NCI-H2227 treated with DMSO at 0.1 percent for 48 hours (cell line): ENCODE results near the gene SMPD1.
A peak's percentile ranks its signal among the peaks of the same experiment; 100 is the strongest.

Experiments
- DNase-seq: peaks from one replicate; lab custom pipeline; 2025; lab: John Stamatoyannopoulos, UW

The SMPD1 gene

GRCh38 chr11:6415797-6416196 is 25.5 kb downstream of the SMPD1 start:
- no peak for DNase-seq

GRCh38 chr11:6417907-6418556 is 27.8 kb downstream of the SMPD1 start:
- DNase-seq: peak; percentile 23

GRCh38 chr11:6418557-6419008 is 28.3 kb downstream of the SMPD1 start:
- no peak for DNase-seq

DNA sequence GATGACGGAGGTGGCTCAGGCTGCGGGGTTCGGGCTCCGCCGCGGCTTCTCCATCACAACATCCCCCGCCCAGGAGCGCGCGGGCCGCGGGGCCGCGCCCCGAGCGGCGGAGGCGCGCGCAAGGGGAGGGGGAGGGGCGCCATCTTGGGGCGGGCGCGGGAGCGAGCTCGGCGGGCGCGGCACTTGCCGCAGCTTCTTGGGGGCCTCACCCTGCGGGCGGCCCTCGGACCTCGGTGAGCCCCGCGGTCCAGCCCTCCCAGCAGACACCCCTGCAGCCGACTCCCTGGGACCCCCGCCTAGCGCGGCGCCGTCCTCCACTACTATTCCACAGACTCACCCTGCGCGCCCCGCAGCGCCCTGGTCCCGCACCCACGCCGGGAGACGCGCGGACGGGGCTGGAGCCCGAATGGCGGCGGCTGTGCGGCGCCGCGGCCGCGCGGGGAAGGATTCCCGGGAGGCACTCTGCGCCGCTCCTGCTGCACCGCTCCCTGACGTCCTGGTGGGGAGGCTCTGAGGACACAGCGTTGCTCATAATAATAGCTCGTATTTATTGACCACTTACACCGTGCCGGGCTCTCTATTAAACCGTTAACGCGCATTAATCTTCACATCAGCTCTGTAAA is 28.8 kb downstream of the SMPD1 start, which contains the start of gene APBB1:
TSS of gene APBB1 (minus strand) at position 86 of the 623 bp plus-strand sequence. CDS start 7,747 bp downstream, outside the sequence.
- peak; percentile 83 for DNase-seq

DNA sequence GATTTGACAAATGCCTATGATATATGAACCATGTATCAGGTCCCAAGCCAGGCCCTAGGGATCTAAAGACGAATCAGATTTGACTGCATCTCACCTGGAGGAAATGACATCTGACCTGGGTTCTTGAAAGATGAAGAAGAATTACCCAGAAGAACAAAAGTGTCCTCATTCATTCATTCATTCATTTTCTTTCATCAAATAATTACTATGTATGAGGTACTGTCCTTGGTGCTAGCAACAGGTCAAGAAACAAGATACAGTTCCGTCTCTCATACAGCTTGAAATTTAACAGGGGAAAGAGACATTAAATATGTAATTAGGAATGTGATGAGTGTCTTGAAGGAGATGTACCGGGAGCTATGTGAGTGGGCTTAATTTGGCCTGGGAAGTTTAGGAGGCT is 30.4 kb downstream of the SMPD1 start:
- no peak for DNase-seq

DNA sequence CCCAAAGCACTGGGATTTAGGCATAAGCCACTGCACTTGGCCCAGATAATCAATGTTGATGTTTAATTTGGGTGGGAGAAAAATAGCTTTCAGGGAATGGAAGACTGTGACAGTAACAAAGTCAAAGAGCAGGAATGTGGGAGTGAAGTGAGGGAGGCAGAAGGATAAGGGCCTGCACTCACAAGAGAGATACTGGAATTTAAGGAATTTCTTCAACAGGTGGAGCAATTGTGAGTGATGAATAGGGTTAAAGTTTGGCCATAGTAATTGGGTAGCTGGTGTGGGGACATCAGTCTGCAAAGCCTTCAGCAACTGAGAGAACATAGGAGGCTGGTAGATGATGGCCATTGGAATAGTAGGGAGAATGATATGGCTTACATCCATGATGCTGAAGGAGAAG is 37.2 kb downstream of the SMPD1 start:
- no peak for DNase-seq

DNA sequence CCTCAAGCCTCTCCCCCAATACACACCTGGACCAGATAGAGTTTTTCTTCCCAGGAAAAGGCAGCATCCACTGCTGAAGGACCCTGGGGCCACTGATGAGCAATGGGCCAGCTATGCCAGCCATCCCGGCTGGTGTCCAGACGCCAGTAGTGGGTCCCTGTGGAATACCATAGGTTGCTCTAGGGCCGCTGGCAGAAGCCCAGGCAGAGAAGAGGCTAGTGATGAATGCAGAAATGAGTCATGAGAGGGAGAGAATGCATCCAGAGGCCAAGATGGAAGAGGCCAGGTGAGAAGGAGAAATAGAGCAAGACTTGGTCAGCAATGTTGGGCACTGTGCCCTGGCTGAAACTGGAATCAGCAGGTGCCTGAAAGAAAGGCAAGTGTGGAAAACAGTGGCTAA is 41.6 kb downstream of the SMPD1 start:
- DNase-seq: no peak

DNA sequence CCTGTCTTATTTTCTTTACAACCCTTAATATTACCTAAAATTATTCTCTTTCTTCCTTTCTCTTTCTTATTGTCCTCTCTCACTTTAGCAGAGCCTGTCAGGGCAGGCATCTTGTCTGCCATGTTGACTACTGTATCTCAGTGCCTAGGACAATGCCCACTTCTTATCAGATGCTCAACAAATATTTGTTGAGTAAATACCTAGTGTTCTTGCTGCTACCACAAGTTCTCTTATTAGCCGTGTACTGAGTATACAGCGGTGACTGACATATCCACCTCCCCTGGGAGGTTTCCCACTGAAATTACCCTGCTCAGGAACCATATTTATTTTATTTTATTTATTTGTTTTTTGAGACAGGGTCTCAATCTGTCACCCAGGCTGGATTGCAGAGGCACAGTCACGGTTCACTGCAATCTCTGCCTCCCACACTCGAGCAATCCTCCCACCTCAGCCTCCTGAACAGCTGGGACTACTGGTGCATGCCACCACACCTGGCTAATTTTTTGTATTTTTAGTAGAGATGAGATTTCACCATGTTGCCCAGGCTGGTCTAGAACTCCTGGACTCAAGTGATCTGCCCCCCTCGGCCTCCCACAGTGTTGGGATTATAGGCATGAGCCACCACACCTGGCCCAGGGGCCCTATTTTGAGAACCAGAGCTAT is 43.9 kb downstream of the SMPD1 start:
- DNase-seq: no peak

- no peak for DNase-seq
Measured at GRCh38 chr11:6437423-6437822, 47.1 kb downstream of the SMPD1 start.

DNA sequence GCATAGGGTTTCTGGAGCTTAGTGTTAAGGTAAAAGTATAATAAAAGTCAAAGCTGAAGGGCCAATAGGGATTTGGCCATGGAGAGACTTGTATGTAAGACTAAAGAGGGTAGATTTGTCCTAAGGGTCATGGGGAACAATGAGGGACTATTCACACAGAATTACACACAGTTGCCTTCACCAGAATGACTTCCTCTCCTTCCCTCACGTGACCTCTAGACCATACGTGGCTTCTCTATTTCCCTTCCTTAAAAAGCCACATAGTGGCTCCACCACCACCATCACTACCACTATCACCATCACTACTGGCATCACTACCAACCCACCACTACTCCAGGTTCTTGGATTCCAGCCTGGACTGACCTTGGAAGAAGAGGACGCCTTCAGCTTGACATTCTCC is 47.7 kb downstream of the SMPD1 start:
- no peak for DNase-seq

DNA sequence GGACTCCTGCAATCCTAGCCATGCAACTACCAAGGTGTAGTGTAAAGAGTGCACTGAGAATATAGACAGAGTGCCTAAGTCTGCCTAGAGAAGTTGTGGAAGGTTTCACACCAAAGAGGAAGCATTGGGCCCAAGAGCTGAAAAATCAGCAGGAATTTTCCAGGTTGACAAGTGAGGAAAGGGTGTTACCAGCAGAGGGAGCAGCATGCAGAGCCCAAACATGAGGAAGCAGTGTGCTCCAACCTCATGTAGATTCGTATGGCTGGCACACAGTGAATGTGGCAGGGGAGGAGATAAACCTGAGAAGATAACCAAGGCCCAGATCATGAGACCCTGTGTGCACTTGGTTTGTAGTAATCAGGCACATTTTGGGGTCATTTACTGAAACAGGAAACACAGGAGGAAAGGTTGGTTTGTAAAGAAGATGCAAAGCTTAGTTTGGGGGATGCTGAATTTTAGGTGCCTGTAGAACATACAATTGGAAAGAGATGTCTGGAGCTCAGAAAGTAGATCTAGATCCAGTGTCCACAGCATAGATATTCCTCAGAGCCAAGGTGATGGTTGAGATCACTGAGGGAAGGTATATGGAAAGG is 48.8 kb downstream of the SMPD1 start:
- DNase-seq: no peak

GRCh38 chr11:6440906-6441358 is 50.7 kb downstream of the SMPD1 start, which contains the start of gene HPX:
Gene HPX (minus strand): TSS chr11:6440987. CDS start chr11:6440963, 24 bp downstream.
- no peak for DNase-seq

DNA sequence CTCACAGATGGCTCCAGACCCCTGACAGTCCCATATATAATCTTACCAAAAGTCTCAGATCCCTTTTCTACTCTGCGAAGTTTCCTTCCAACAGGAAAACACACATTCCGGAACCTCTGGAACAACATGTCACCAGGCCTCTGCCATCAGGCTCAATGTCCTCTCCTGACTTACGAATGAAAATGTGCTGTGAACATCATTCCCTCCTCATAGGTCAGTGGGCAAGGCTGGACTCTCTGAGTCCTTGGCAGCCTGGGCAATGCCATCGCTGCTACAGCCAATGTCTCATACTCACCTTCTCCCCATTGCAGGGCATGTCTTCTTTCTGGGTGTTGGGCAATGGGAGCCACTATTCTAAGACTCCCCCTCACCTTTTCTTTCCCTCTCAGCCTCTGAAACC is 52.2 kb downstream of the SMPD1 start:
- DNase-seq: no peak

DNA sequence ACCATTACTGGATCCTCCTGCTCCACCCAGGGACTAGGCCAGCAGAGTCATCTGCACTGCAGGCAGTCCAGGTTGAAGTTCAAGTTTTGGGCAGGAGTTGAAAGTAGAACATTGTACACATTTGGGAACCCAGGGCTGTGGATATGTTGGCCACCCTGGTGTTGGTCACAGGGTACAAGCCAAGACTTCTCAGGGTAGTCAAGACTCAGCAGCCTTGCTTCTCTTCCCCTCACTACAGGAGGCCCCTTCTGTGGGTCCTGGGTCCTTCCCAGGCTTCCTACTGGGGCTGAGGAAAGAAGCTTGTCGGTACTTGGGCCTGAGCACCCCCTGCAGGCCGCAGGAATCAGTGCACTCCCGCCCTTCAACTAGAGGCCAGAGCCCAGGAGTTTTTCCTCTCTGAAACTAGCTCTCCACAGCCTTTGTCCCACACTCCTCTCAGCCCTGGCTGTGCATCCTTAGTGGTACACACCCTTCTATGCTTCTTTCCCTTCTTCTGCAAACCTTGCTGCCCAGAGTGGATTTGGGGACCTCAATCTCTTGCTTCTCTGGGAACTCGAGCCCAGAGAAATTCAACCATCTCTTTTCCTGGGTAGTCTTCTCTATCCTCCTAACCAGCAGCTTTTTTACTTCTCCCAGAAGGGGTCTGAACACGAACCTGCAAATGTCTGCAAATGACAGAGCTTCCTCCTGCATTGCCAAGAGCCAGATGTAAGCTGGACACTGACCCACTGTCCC is 53.2 kb downstream of the SMPD1 start:
- peak; percentile 52 for DNase-seq
